WTC11 (cell line): Measurements from ENCODE around the gene PREX1. TPM values are rescaled to one million over a fixed set of nuclear protein-coding genes. Genes with fewer than 3 reads are reported as not detected.

Source experiments
- ATAC-seq: fragments of 200-7000 bp; cut with Tn5 transposase; 2 replicates; pipeline ENCODE4 v1.10.0; 2021; ENCODE audit warnings: mild to moderate bottlenecking, moderate library complexity
- CTCF ChIA-PET: fragments of 300-600 bp; sonication (Branson Sonifier 250); formaldehyde crosslinking; loops from one replicate; lab custom pipeline; 2021; ENCODE audit warnings: antibody characterized with exemption; lab: Charles Lee
- POLR2A ChIA-PET: fragments of 350-600 bp; sonication (Branson Sonifier 250); formaldehyde crosslinking; loops from one replicate; lab custom pipeline; 2021; ENCODE audit warnings: antibody characterized with exemption; lab: Charles Lee
- DNase-seq: peaks from one replicate; pipeline ENCODE4 v3.0.0; 2021; ENCODE audit warnings: low spot score
- H3K27ac Mint-ChIP-seq: 2 replicates; pipeline ENCODE4 v1.8.0; 2021; ENCODE audit warnings: mixed read lengths
- H3K27me3 Mint-ChIP-seq: 2 replicates; pipeline ENCODE4 v1.8.0; 2021; ENCODE audit warnings: low read depth, mild to moderate bottlenecking, moderate library complexity, mixed read lengths
- H3K36me3 Mint-ChIP-seq: 2 replicates; pipeline ENCODE4 v1.8.0; 2021; ENCODE audit warnings: mixed read lengths
- H3K4me1 Mint-ChIP-seq: 2 replicates; pipeline ENCODE4 v1.8.0; 2022; ENCODE audit warnings: mixed read lengths
- H3K4me3 Mint-ChIP-seq: 2 replicates; pipeline ENCODE4 v1.8.0; 2021; ENCODE audit warnings: mild to moderate bottlenecking, moderate library complexity, mixed read lengths
- H3K9me3 Mint-ChIP-seq: 2 replicates; pipeline ENCODE4 v1.8.0; 2021; ENCODE audit warnings: mixed read lengths
- ATF3 ChIP-seq: sonication (generic); formaldehyde crosslinking; conservative IDR thresholded peaks from 2 replicates; pipeline ENCODE4 v1.8.1; 2022; ENCODE audit warnings: mild to moderate bottlenecking, missing genetic modification reagents
- CBFB ChIP-seq: sonication (generic); formaldehyde crosslinking; IDR thresholded peaks from 2 replicates; pipeline ENCODE4 v1.8.1; 2022; ENCODE audit warnings: mild to moderate bottlenecking, low read depth, missing genetic modification reagents
- FOXK1 ChIP-seq: sonication (generic); formaldehyde crosslinking; IDR thresholded peaks from 2 replicates; pipeline ENCODE4 v1.8.0; 2022; ENCODE audit warnings: mild to moderate bottlenecking, moderate library complexity, missing genetic modification reagents
- JAZF1 ChIP-seq: fragments of 250-450 bp; sonication (Bioruptor Pico); IDR thresholded peaks from 2 replicates; pipeline ENCODE4 v1.9.0; 2021; ENCODE audit warnings: moderate library complexity, mild to moderate bottlenecking, inconsistent platforms
- MYBL2 ChIP-seq: sonication (generic); formaldehyde crosslinking; IDR thresholded peaks from 2 replicates; pipeline ENCODE4 v1.8.1; 2023; ENCODE audit warnings: mild to moderate bottlenecking, moderate library complexity, missing genetic modification reagents
- NR2C2 ChIP-seq: sonication (generic); formaldehyde crosslinking; IDR thresholded peaks from 2 replicates; pipeline ENCODE4 v1.8.0; 2022; ENCODE audit warnings: mild to moderate bottlenecking, missing genetic modification reagents
- SOX15 ChIP-seq: fragments of 250-450 bp; sonication (Bioruptor Pico); IDR thresholded peaks from 2 replicates; pipeline ENCODE4 v1.9.0; 2021; ENCODE audit warnings: mild to moderate bottlenecking
- STAT6 ChIP-seq: sonication (generic); formaldehyde crosslinking; conservative IDR thresholded peaks from 2 replicates; pipeline ENCODE4 v1.8.1; 2023; ENCODE audit warnings: mild to moderate bottlenecking, low read depth, missing genetic modification reagents, moderate library complexity
- TEAD1 ChIP-seq: sonication (generic); formaldehyde crosslinking; IDR thresholded peaks from 2 replicates; pipeline ENCODE4 v1.8.0; 2022; ENCODE audit warnings: mild to moderate bottlenecking, missing genetic modification reagents
- ZNF263 ChIP-seq: sonication (generic); formaldehyde crosslinking; IDR thresholded peaks from 2 replicates; pipeline ENCODE4 v1.8.1; 2022; ENCODE audit warnings: low read depth, mild to moderate bottlenecking, moderate library complexity, missing genetic modification reagents
- ZNF317 ChIP-seq: sonication (generic); formaldehyde crosslinking; IDR thresholded peaks from 2 replicates; pipeline ENCODE4 v1.8.1; 2023; ENCODE audit warnings: low read depth, mild to moderate bottlenecking, moderate library complexity, missing genetic modification reagents, borderline replicate concordance
- ZNF416 ChIP-seq: fragments of 250-450 bp; sonication (Bioruptor Pico); IDR thresholded peaks from 2 replicates; pipeline ENCODE4 v1.9.0; 2021; ENCODE audit warnings: mild to moderate bottlenecking, inconsistent platforms
- total RNA-seq: library from RNA; stranded (reverse); gene quantifications from 3 replicates; pipeline ENCODE4 v1.2.3, GENCODE V29; 2021
- TF ChIP-seq, protein P1 (sequence below): sonication (generic); formaldehyde crosslinking; IDR thresholded peaks from 2 replicates; pipeline ENCODE4 v1.8.0; 2023; ENCODE audit warnings: missing genetic modification reagents
- TF ChIP-seq, protein P2 (sequence below): sonication (generic); formaldehyde crosslinking; IDR thresholded peaks from 2 replicates; pipeline ENCODE4 v1.8.0; 2022; ENCODE audit warnings: mild to moderate bottlenecking, missing genetic modification reagents
- TF ChIP-seq, protein P3 (sequence below): sonication (generic); formaldehyde crosslinking; IDR thresholded peaks from 2 replicates; pipeline ENCODE4 v1.8.1; 2022; ENCODE audit warnings: mild to moderate bottlenecking, missing genetic modification reagents, moderate library complexity, borderline replicate concordance
- TF ChIP-seq, protein P4 (sequence below): sonication (generic); formaldehyde crosslinking; IDR thresholded peaks from 2 replicates; pipeline ENCODE4 v1.8.0; 2022; ENCODE audit warnings: mild to moderate bottlenecking, missing genetic modification reagents
- TF ChIP-seq, protein P5 (sequence below): sonication (generic); formaldehyde crosslinking; IDR thresholded peaks from 2 replicates; pipeline ENCODE4 v1.8.1; 2023; ENCODE audit warnings: mild to moderate bottlenecking, missing genetic modification reagents, moderate library complexity
- TF ChIP-seq, protein P6 (sequence below): sonication (generic); formaldehyde crosslinking; IDR thresholded peaks from 2 replicates; pipeline ENCODE4 v1.8.1; 2023; ENCODE audit warnings: mild to moderate bottlenecking, missing genetic modification reagents, moderate library complexity
- TF ChIP-seq, protein P7 (sequence below): fragments of 250-450 bp; sonication (Bioruptor Pico); IDR thresholded peaks from 2 replicates; pipeline ENCODE4 v1.9.0; 2021; ENCODE audit warnings: moderate library complexity, mild to moderate bottlenecking, inconsistent platforms, borderline replicate concordance
- TF ChIP-seq, protein P8 (sequence below): sonication (generic); formaldehyde crosslinking; IDR thresholded peaks from 2 replicates; pipeline ENCODE4 v1.8.1; 2023; ENCODE audit warnings: mild to moderate bottlenecking, missing genetic modification reagents, borderline replicate concordance

PREX1 gene
- total RNA-seq, 1 experiment from 2014 or later, result 17.3 TPM

DNA sequence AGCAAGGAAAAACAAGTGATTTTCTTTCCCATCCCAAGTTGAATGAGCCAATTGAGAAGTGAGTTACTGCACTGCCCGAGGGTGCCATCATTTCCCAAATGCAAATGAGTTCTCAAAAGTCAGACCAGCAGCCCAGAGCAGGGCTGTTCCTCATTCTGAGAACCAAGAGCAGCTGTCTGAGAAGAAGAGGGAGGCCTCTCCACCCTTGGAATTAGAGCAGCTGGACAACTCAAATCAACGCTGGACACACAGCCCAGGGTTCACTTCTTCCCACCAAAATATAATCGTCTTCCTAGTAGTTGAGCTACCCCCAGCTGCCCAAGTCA, 4.6 kb upstream of the PREX1 start (continued):
- no peak for TF ChIP-seq STAT6 (CRISPR knock-in tag)
- TF ChIP-seq ZNF263 (CRISPR knock-in tag), result no peak
- TF ChIP-seq CBFB (CRISPR knock-in tag), result no peak
- TF ChIP-seq TEAD1 (CRISPR knock-in tag), result no peak
- TF ChIP-seq, protein P1, sequence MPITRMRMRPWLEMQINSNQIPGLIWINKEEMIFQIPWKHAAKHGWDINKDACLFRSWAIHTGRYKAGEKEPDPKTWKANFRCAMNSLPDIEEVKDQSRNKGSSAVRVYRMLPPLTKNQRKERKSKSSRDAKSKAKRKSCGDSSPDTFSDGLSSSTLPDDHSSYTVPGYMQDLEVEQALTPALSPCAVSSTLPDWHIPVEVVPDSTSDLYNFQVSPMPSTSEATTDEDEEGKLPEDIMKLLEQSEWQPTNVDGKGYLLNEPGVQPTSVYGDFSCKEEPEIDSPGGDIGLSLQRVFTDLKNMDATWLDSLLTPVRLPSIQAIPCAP, result no peak
- no peak for TF ChIP-seq ZNF416 (CRISPR knock-in tag)

- Mint-ChIP-seq H3K9me3 (no peaks in the 10 kb centered on the region), H3K4me1 (peaks cover 7% of the 10 kb centered on the region; the same call in 1 of the 2 replicates), H3K4me3 (no peak overlapping the region), H3K36me3 (no peaks in the 10 kb centered on the region), H3K27me3 (peaks cover 31% of the 10 kb centered on the region), H3K27ac (no peak overlapping the region)
- ATAC-seq (no peak), DNase-seq (no peak)
- ChIA-PET POLR2A (interaction anchor here (0.6 kb wide), 1 partner anchor 307 kb away, joined by 3 read pairs; no protein-coding TSS in a partner anchor), CTCF (interaction anchor here (1.2 to 1.3 kb wide), 2 partner anchors 72 to 174 kb away, joined by 3 to 6 read pairs; no protein-coding TSS in a partner anchor)
- TF ChIP-seq ZNF317, result no peak
- TF ChIP-seq ATF3 (CRISPR knock-in tag), result no peak
- no peak for TF ChIP-seq SOX15 (CRISPR knock-in tag)
- TF ChIP-seq, protein P2, sequence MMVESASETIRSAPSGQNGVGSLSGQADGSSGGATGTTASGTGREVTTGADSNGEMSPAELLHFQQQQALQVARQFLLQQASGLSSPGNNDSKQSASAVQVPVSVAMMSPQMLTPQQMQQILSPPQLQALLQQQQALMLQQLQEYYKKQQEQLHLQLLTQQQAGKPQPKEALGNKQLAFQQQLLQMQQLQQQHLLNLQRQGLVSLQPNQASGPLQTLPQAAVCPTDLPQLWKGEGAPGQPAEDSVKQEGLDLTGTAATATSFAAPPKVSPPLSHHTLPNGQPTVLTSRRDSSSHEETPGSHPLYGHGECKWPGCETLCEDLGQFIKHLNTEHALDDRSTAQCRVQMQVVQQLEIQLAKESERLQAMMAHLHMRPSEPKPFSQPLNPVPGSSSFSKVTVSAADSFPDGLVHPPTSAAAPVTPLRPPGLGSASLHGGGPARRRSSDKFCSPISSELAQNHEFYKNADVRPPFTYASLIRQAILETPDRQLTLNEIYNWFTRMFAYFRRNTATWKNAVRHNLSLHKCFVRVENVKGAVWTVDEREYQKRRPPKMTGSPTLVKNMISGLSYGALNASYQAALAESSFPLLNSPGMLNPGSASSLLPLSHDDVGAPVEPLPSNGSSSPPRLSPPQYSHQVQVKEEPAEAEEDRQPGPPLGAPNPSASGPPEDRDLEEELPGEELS (CRISPR knock-in tag), result no peak
- TF ChIP-seq, protein P3, sequence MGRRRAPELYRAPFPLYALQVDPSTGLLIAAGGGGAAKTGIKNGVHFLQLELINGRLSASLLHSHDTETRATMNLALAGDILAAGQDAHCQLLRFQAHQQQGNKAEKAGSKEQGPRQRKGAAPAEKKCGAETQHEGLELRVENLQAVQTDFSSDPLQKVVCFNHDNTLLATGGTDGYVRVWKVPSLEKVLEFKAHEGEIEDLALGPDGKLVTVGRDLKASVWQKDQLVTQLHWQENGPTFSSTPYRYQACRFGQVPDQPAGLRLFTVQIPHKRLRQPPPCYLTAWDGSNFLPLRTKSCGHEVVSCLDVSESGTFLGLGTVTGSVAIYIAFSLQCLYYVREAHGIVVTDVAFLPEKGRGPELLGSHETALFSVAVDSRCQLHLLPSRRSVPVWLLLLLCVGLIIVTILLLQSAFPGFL (CRISPR knock-in tag), result no peak
- TF ChIP-seq, protein P4, sequence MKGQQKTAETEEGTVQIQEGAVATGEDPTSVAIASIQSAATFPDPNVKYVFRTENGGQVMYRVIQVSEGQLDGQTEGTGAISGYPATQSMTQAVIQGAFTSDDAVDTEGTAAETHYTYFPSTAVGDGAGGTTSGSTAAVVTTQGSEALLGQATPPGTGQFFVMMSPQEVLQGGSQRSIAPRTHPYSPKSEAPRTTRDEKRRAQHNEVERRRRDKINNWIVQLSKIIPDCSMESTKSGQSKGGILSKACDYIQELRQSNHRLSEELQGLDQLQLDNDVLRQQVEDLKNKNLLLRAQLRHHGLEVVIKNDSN, result no peak
- no peak for TF ChIP-seq NR2C2 (CRISPR knock-in tag)
- TF ChIP-seq, protein P5, sequence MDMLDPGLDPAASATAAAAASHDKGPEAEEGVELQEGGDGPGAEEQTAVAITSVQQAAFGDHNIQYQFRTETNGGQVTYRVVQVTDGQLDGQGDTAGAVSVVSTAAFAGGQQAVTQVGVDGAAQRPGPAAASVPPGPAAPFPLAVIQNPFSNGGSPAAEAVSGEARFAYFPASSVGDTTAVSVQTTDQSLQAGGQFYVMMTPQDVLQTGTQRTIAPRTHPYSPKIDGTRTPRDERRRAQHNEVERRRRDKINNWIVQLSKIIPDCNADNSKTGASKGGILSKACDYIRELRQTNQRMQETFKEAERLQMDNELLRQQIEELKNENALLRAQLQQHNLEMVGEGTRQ (CRISPR knock-in tag), result no peak
- TF ChIP-seq, protein P6, sequence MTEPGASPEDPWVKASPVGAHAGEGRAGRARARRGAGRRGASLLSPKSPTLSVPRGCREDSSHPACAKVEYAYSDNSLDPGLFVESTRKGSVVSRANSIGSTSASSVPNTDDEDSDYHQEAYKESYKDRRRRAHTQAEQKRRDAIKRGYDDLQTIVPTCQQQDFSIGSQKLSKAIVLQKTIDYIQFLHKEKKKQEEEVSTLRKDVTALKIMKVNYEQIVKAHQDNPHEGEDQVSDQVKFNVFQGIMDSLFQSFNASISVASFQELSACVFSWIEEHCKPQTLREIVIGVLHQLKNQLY (CRISPR knock-in tag), result no peak
- no peak for TF ChIP-seq FOXK1 (CRISPR knock-in tag)
- TF ChIP-seq, protein P7, sequence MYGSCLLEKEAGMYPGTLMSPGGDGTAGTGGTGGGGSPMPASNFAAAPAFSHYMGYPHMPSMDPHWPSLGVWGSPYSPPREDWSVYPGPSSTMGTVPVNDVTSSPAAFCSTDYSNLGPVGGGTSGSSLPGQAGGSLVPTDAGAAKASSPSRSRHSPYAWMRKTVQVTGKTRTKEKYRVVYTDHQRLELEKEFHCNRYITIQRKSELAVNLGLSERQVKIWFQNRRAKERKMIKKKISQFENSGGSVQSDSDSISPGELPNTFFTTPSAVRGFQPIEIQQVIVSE (CRISPR knock-in tag), result no peak
- TF ChIP-seq, protein P8, sequence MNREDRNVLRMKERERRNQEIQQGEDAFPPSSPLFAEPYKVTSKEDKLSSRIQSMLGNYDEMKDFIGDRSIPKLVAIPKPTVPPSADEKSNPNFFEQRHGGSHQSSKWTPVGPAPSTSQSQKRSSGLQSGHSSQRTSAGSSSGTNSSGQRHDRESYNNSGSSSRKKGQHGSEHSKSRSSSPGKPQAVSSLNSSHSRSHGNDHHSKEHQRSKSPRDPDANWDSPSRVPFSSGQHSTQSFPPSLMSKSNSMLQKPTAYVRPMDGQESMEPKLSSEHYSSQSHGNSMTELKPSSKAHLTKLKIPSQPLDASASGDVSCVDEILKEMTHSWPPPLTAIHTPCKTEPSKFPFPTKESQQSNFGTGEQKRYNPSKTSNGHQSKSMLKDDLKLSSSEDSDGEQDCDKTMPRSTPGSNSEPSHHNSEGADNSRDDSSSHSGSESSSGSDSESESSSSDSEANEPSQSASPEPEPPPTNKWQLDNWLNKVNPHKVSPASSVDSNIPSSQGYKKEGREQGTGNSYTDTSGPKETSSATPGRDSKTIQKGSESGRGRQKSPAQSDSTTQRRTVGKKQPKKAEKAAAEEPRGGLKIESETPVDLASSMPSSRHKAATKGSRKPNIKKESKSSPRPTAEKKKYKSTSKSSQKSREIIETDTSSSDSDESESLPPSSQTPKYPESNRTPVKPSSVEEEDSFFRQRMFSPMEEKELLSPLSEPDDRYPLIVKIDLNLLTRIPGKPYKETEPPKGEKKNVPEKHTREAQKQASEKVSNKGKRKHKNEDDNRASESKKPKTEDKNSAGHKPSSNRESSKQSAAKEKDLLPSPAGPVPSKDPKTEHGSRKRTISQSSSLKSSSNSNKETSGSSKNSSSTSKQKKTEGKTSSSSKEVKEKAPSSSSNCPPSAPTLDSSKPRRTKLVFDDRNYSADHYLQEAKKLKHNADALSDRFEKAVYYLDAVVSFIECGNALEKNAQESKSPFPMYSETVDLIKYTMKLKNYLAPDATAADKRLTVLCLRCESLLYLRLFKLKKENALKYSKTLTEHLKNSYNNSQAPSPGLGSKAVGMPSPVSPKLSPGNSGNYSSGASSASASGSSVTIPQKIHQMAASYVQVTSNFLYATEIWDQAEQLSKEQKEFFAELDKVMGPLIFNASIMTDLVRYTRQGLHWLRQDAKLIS (CRISPR knock-in tag), result no peak
- TF ChIP-seq MYBL2 (CRISPR knock-in tag), result no peak
- TF ChIP-seq, protein P1, result no peak
- no peak for TF ChIP-seq JAZF1 (CRISPR knock-in tag)
Measured at GRCh38 chr20:48831718-48832404, 4.1 kb upstream of the PREX1 start.
